ENCODE data around the gene IDI1.

IDI1 gene

DNA sequence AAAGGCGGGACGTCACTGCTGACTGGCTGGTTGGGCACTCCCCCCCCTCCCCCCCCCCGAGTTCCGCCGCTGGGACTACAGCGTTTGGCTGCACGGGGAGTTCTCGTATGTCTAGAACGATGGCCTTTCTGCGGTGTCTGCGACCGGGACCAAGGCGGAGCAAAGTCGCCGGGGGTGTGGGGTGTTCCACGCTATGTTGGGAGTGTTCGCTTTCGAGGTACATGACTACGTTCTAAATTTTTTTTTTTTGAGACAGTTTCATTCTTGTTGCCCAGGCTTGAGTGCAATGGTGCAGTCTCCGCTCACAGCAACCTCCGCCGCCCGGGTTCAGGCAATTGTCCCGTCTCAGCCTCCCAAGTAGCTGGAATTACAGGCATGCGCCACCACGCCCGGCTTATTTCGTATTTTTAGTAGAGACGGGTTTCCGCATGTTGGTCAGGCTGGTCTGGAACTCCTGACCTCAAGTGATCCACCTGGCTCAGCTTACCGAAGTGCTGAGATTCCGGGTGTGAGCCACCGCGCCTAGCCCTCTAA is 573 bp upstream of the IDI1 start:
- TF ChIP-seq, protein P1, sequence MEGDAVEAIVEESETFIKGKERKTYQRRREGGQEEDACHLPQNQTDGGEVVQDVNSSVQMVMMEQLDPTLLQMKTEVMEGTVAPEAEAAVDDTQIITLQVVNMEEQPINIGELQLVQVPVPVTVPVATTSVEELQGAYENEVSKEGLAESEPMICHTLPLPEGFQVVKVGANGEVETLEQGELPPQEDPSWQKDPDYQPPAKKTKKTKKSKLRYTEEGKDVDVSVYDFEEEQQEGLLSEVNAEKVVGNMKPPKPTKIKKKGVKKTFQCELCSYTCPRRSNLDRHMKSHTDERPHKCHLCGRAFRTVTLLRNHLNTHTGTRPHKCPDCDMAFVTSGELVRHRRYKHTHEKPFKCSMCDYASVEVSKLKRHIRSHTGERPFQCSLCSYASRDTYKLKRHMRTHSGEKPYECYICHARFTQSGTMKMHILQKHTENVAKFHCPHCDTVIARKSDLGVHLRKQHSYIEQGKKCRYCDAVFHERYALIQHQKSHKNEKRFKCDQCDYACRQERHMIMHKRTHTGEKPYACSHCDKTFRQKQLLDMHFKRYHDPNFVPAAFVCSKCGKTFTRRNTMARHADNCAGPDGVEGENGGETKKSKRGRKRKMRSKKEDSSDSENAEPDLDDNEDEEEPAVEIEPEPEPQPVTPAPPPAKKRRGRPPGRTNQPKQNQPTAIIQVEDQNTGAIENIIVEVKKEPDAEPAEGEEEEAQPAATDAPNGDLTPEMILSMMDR (IDR thresholded peaks at IDR 0.05; ENCODE audit: extremely low read depth, missing control alignments), result no peak
- no peak for DNase-seq (ENCODE audit: low spot score)

GRCh38 chr10:1048349-1048731 is 579 bp downstream of the IDI1 start:
- TF ChIP-seq, protein P1 (IDR thresholded peaks at IDR 0.05; ENCODE audit: extremely low read depth, missing control alignments), result no peak
- no peak for DNase-seq (ENCODE audit: low spot score)

DNA sequence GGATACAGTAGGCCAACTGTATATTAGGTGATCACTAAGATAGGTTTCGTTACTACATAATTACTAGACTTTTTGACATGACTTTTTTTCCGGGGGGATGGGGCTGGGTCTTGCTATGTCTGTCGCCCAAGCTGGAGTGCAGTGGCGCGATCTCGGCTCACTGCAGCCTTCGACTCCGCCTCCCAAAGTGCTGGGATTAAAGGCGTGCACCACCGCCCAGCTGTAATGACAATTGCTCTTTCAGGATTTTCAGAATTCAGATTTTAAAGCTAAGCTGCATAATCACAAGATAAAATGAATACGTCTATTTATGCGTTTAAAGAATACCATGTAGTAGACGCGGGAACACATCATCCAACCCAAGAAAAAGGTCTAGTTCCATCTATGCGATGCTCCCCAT is 982 bp downstream of the IDI1 start:
- TF ChIP-seq, protein P1 (IDR thresholded peaks at IDR 0.05; ENCODE audit: extremely low read depth, missing control alignments), result no peak

GRCh38 chr10:1045415-1045814 is 3.5 kb downstream of the IDI1 start:
- TF ChIP-seq, protein P1 (IDR thresholded peaks at IDR 0.05; ENCODE audit: extremely low read depth, missing control alignments), result no peak
- DNase-seq (ENCODE audit: low spot score), result no peak

More for the DNA sequence above, 982 bp downstream of the IDI1 start:
- DNase-seq (ENCODE audit: low spot score), result no peak

DNA sequence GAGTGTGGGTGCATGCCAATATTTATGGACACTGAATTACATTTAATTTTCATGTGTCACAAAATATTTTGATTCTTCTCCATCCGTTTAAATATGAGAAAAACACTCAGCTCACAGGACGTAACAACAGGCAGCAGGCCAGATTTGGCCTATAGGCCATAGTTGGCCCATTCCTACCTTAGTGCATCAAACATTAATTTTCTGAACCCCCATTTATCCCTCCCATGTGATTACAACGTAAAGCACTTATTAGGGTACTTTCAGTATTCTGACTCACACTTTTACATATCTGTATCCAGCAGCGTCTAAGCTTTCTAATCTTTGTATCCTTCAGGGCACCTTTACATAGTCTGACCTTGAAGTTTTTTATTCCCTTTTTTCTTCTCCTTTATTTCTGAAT is 4.0 kb downstream of the IDI1 start:
- TF ChIP-seq, protein P1 (IDR thresholded peaks at IDR 0.05; ENCODE audit: extremely low read depth, missing control alignments), result no peak
- DNase-seq (ENCODE audit: low spot score), result no peak

GRCh38 chr10:1044146-1044545 is 4.8 kb downstream of the IDI1 start:
- TF ChIP-seq, protein P1 (IDR thresholded peaks at IDR 0.05; ENCODE audit: extremely low read depth, missing control alignments), result no peak
- no peak for DNase-seq (ENCODE audit: low spot score)

DNA sequence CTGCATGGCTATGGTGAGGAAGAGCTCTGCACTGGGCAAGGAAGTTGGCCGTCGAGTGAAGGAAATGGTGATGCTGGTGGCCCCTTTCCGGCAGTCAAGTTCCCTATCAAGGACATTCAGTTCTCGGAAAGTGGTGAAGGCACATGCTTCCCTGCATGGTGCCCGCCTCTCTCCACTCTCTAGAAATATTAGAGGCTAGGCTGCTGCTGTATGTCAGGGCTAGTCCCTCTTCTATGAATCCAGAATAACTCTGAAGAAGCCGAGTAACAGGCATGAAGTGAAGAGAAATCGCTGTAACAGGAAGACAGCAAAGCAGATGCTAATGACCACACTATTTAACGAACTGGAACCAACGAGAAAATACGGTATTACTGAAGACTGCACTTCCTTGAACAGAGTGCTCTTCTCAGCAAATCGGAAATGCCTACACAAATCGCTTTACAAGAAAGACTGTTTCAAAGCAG is 5.4 kb downstream of the IDI1 start:
- TF ChIP-seq, protein P1 (IDR thresholded peaks at IDR 0.05; ENCODE audit: extremely low read depth, missing control alignments), result no peak
- peak; percentile 65 for DNase-seq (ENCODE audit: low spot score)

All from GM20000 (cell line).